HepG2 (cell line): ENCODE data around the gene PLEKHG4. TPM values are rescaled to one million over a fixed set of nuclear protein-coding genes. Genes with fewer than 3 reads are reported as not detected.

ENCODE experiments used
- ATAC-seq: fragments of 200-7000 bp; cut with Tn5 transposase; 3 replicates; pipeline ENCODE4 v1.9.1; 2020; ENCODE audit warnings: mild to moderate bottlenecking, moderate library complexity
- BruUV-seq: library from RNA; stranded (reverse); fragments of 400-500 nt; replicated peaks from 2 replicates; lab custom pipeline; 2021; lab: Mats Ljungman, UMichigan
- CTCF ChIA-PET: fragments of 300-600 bp; formaldehyde crosslinking; extraction: SDS; loops from one replicate; lab custom pipeline; 2021; ENCODE audit warnings: low total read pairs, inconsistent platforms, low intra/inter-chr PET ratio; lab: Yijun Ruan, JAX
- POLR2A ChIA-PET: fragments of 350-600 bp; sonication (Branson Sonifier 250); formaldehyde crosslinking; loops from one replicate; lab custom pipeline; 2020; ENCODE audit warnings: antibody characterized with exemption, inconsistent platforms; lab: Yijun Ruan, JAX
- DNase-seq: peaks from one replicate; pipeline ENCODE4 v3.0.0-alpha.2; 2015; ENCODE audit warnings: low spot score
- FAIRE-seq: peaks from 3 replicates; lab custom pipeline; 2011; peaks lifted over from hg19 to GRCh38; lab: Jason Lieb, UNC
- H2AFZ ChIP-seq: one replicate; pipeline ENCODE4 v1.6.1; 2011; ENCODE audit warnings: low read length, inconsistent platforms
- H3K27ac ChIP-seq: fragments of 300-600 bp; 3 replicates; pipeline ENCODE4 v1.8.0; 2011; ENCODE audit warnings: mixed run types, mild to moderate bottlenecking, mixed read lengths, low read length, inconsistent platforms; ENCODE audit not compliant: insufficient read depth; ENCODE audit errors: extremely low read length
- H3K27me3 ChIP-seq, 2 experiments: fragments of 200-600 bp in 1 of 2; 2 replicates in 1 of 2; 3 replicates in 1 of 2; pipeline versions ENCODE4 v1.6.0 to v1.8.0; 2011; ENCODE audit warnings: low read length in 2 of 2, mild to moderate bottlenecking in 2 of 2, moderate library complexity in 2 of 2, inconsistent platforms in 1 of 2; ENCODE audit not compliant: insufficient read depth in 2 of 2, control insufficient read depth in 1 of 2
- H3K36me3 ChIP-seq, 2 experiments: fragments of 200-600 bp in 1 of 2; replicated peaks in 1 of 2; 2 replicates in 1 of 2; 3 replicates in 1 of 2; pipeline versions ENCODE4 v1.5.1 to v1.8.0; 2011; ENCODE audit warnings: low read length in 2 of 2, inconsistent platforms in 1 of 2; ENCODE audit not compliant: insufficient read depth in 2 of 2, control insufficient read depth in 1 of 2
- H3K4me1 ChIP-seq: 2 replicates; pipeline ENCODE4 v1.5.1; 2012; ENCODE audit warnings: low read length, inconsistent platforms; ENCODE audit not compliant: insufficient read depth
- H3K4me2 ChIP-seq: 2 replicates; pipeline ENCODE4 v1.6.0; 2011; ENCODE audit warnings: low read depth, low read length, inconsistent platforms
- H3K4me3 ChIP-seq, 3 experiments: fragments of 200-600 bp in 1 of 3; sonication (generic), shearing (Covaris generic) in 1 of 3; replicated peaks in 1 of 3; 2 replicates each; pipeline ENCODE4 v1.5.1; 2011 to 2016; ENCODE audit warnings: low read length in 3 of 3, inconsistent platforms in 2 of 3, low read depth in 2 of 3, mild to moderate bottlenecking in 2 of 3, control low read depth in 1 of 3, mixed read lengths in 1 of 3; ENCODE audit not compliant: insufficient read depth in 1 of 3
- H3K79me2 ChIP-seq: one replicate; pipeline ENCODE4 v1.6.1; 2011; ENCODE audit warnings: low read length, inconsistent platforms; ENCODE audit not compliant: insufficient read depth
- H3K9ac ChIP-seq: 2 replicates; pipeline ENCODE4 v1.6.0; 2011; ENCODE audit warnings: mild to moderate bottlenecking, low read depth, low read length, inconsistent platforms; ENCODE audit not compliant: insufficient read depth
- H3K9me3 ChIP-seq: 2 replicates; pipeline ENCODE4 v1.5.1; 2012; ENCODE audit warnings: mild to moderate bottlenecking, low read length
- H4K20me1 ChIP-seq: 2 replicates; pipeline ENCODE4 v1.6.0; 2011; ENCODE audit warnings: inconsistent platforms, mild to moderate bottlenecking, low read length, moderate library complexity; ENCODE audit not compliant: insufficient read depth
- CCDC6 ChIP-seq: sonication (generic); formaldehyde crosslinking; IDR thresholded peaks from 2 replicates; pipeline ENCODE4 v1.8.1; 2022; ENCODE audit warnings: mild to moderate bottlenecking, missing genetic modification reagents, moderate library complexity
- HOXD1 ChIP-seq: sonication (generic); formaldehyde crosslinking; IDR thresholded peaks from 2 replicates; pipeline ENCODE4 v1.5.0; 2020; ENCODE audit warnings: missing genetic modification reagents
- NCOA2 ChIP-seq: sonication (generic); formaldehyde crosslinking; IDR thresholded peaks from 2 replicates; pipeline ENCODE4 v1.8.0; 2022; ENCODE audit warnings: inconsistent platforms
- NR2C2 ChIP-seq: sonication (generic); formaldehyde crosslinking; IDR thresholded peaks from 2 replicates; pipeline ENCODE4 v1.4.0; 2020; ENCODE audit warnings: missing genetic modification reagents, mild to moderate bottlenecking, moderate library complexity, borderline replicate concordance
- PCBP1 ChIP-seq: fragments of 200-400 bp; formaldehyde crosslinking; IDR thresholded peaks from 2 replicates; pipeline ENCODE4 v1.6.1; 2017; ENCODE audit warnings: mild to moderate bottlenecking, low read depth, low read length, borderline replicate concordance
- PPARG ChIP-seq: conservative IDR thresholded peaks from 2 replicates; pipeline ENCODE4 v1.6.1; 2016; ENCODE audit warnings: missing biosample characterization, missing genetic modification reagents
- SP140L ChIP-seq: sonication (generic); formaldehyde crosslinking; IDR thresholded peaks from 2 replicates; pipeline ENCODE4 v1.4.0; 2020; ENCODE audit warnings: missing genetic modification reagents, borderline replicate concordance
- SUZ12 ChIP-seq: fragments of 150-350 bp; IDR thresholded peaks from 2 replicates; pipeline ENCODE4 v1.6.1; 2014; ENCODE audit warnings: low read depth, low read length
- whole genome bisulfite sequencing: methylation state at CpG from one replicate; pipeline ENCODE4 v1.1.6; 2017; ENCODE audit warnings: low lambda C conversion rate; 5-methylcytosine and 5-hydroxymethylcytosine counted together
- in situ Hi-C: cut with HindIII; loops from 2 replicates; pipeline ENCODE4 v1.10.0; 2017; ENCODE audit warnings: low pct_unique_long_range_greater_than_20kb; ENCODE audit not compliant: extremely low pct_ligation_motif_present
- intact Hi-C: fragments of 100-400 bp; cut with micrococcal nuclease; formaldehyde crosslinking; loops from one replicate; pipeline ENCODE4 v1.10.0; 2022; ENCODE audit not compliant: unreplicated experiment
- polyA plus RNA-seq, 8 experiments: library from polyadenylated mRNA; depleted of rRNA in 3 of 8; stranded (reverse) in 7 of 8; unstranded in 1 of 8; fragments of >200 nt; fragmentation: Illumina TruSeq in 4 of 8; extraction: Trizol in 4 of 8; gene quantifications; 2 replicates each; pipeline versions ENCODE4 v1.2.1 to v1.2.3, GENCODE V29; 2011 to 2016; ENCODE audit warnings: low read depth in 4 of 8, missing spikeins in 1 of 8, mixed read lengths in 1 of 8; ENCODE audit not compliant: insufficient read depth in 1 of 8
- total RNA-seq, 5 experiments: library from RNA; depleted of rRNA; stranded (reverse); fragments of >200 nt; fragmentation: Illumina TruSeq; extraction: Trizol; gene quantifications; 2 replicates each; pipeline ENCODE4 v1.2.3, GENCODE V29; 2016; ENCODE audit warnings: low read depth in 1 of 5
- TF ChIP-seq, protein P1 (sequence below): sonication (generic); formaldehyde crosslinking; IDR thresholded peaks from 2 replicates; pipeline ENCODE4 v1.8.1; 2022; ENCODE audit warnings: mild to moderate bottlenecking, missing genetic modification reagents
- TF ChIP-seq, protein P2 (sequence below): sonication (generic); formaldehyde crosslinking; IDR thresholded peaks from 2 replicates; pipeline ENCODE4 v1.4.0; 2020; ENCODE audit warnings: missing genetic modification reagents, borderline replicate concordance

Gene PLEKHG4
- total and polyA plus RNA-seq, 2 of the 13 experiments (the other 11 are each of a cell fraction or from before 2014, with no cell fraction given) = 7.1 to 13.6 TPM

DNA sequence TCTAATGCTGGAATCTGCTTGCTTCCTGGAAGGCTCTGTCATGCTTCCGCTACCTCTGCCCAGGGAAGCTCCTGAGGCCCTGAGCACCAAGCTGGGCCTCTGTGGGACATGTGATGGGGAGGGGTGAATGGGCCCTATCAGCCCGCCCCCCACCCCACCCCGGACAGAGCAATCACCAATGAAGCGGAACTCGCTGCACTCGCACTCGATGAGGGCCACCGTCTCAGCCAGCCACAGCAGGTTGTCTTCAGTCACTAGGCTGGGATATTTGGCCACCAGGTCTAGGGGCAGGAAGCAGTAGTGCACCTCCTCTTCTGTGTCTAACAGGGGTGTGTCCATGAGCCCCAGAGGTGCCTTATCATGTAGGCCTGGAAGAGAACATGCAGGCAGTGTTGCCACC is 23.6 kb downstream of the PLEKHG4 start:
- Histone ChIP-seq H3K79me2 (no peaks in the 10 kb centered on the region), H3K9me3 (no peaks in the 10 kb centered on the region), H3K27ac (no peak overlapping the region), H3K4me3 (no peak overlapping the region), H2AFZ (no peak overlapping the region), H3K4me2 (no peak overlapping the region), H4K20me1 (no peaks in the 10 kb centered on the region), H3K4me1 (no peaks in the 10 kb centered on the region), H3K27me3 (peaks cover 4 to 38% of the 10 kb centered on the region in 2 experiments; a peak in 3 of 5 replicates), H3K36me3 (no peaks in the 10 kb centered on the region), H3K9ac (no peak overlapping the region)
- WGBS = 100% methylated on average over 1 of the region's 8 CpGs
- FAIRE-seq = no peak
- no peak for DNase-seq
- intact Hi-C loops = no loop called here
- ATAC-seq = 0 out of 3 replicates have a peak, but pooled peaks have one; percentile 27
- ChIA-PET POLR2A (no interaction called here), CTCF (no interaction called here)
- TF ChIP-seq SP140L (CRISPR knock-in tag) (no peak), CCDC6 (CRISPR knock-in tag) (no peak), HOXD1 (CRISPR knock-in tag) (no peak), PCBP1 (no peak), NR2C2 (CRISPR knock-in tag) (no peak), SUZ12 (no peak), PPARG (no peak), NCOA2 (no peak)
- TF ChIP-seq, protein P1, sequence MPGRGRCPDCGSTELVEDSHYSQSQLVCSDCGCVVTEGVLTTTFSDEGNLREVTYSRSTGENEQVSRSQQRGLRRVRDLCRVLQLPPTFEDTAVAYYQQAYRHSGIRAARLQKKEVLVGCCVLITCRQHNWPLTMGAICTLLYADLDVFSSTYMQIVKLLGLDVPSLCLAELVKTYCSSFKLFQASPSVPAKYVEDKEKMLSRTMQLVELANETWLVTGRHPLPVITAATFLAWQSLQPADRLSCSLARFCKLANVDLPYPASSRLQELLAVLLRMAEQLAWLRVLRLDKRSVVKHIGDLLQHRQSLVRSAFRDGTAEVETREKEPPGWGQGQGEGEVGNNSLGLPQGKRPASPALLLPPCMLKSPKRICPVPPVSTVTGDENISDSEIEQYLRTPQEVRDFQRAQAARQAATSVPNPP = no peak
- TF ChIP-seq, protein P2, sequence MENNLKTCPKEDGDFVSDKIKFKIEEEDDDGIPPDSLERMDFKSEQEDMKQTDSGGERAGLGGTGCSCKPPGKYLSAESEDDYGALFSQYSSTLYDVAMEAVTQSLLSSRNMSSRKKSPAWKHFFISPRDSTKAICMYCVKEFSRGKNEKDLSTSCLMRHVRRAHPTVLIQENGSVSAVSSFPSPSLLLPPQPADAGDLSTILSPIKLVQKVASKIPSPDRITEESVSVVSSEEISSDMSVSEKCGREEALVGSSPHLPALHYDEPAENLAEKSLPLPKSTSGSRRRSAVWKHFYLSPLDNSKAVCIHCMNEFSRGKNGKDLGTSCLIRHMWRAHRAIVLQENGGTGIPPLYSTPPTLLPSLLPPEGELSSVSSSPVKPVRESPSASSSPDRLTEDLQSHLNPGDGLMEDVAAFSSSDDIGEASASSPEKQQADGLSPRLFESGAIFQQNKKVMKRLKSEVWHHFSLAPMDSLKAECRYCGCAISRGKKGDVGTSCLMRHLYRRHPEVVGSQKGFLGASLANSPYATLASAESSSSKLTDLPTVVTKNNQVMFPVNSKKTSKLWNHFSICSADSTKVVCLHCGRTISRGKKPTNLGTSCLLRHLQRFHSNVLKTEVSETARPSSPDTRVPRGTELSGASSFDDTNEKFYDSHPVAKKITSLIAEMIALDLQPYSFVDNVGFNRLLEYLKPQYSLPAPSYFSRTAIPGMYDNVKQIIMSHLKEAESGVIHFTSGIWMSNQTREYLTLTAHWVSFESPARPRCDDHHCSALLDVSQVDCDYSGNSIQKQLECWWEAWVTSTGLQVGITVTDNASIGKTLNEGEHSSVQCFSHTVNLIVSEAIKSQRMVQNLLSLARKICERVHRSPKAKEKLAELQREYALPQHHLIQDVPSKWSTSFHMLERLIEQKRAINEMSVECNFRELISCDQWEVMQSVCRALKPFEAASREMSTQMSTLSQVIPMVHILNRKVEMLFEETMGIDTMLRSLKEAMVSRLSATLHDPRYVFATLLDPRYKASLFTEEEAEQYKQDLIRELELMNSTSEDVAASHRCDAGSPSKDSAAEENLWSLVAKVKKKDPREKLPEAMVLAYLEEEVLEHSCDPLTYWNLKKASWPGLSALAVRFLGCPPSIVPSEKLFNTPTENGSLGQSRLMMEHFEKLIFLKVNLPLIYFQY = no peak
- in situ Hi-C loops = no loop called here
- no TSS peak for BruUV-seq
